D721Med (cell line): ENCODE data around the gene GAPDH.

Source experiments
- DNase-seq: peaks from one replicate; pipeline ENCODE4 v3.0.0; 2011; ENCODE audit warnings: low spot score; ENCODE audit not compliant: insufficient read length
- FAIRE-seq: peaks from 2 replicates; lab custom pipeline; 2011; peaks lifted over from hg19 to GRCh38; lab: Jason Lieb, UNC
- CTCF ChIP-seq: IDR thresholded peaks from 2 replicates; pipeline ENCODE4 v1.5.1; 2012; ENCODE audit warnings: mild to moderate bottlenecking, control low read depth; ENCODE audit not compliant: insufficient read depth; ENCODE audit errors: missing control alignments

Gene GAPDH

GRCh38 chr12:6547987-6548386, 13.7 kb downstream of the GAPDH start:
- no peak for TF ChIP-seq CTCF
- FAIRE-seq, result no peak
- no peak for DNase-seq

- FAIRE-seq, result no peak
- no peak for TF ChIP-seq CTCF
- no peak for DNase-seq
These were observed 14.2 kb downstream of the GAPDH start for GRCh38 chr12:6548556-6548955.

GRCh38 chr12:6548966-6549683, 14.8 kb downstream of the GAPDH start:
- FAIRE-seq (no peak), DNase-seq (no peak)
- TF ChIP-seq CTCF, result no peak

- no peak for DNase-seq
- TF ChIP-seq CTCF, result no peak
- FAIRE-seq, result no peak
These were observed 15.4 kb downstream of the GAPDH start for GRCh38 chr12:6549684-6550151.

GRCh38 chr12:6550294-6551062, 16.2 kb downstream of the GAPDH start:
- TF ChIP-seq CTCF, result no peak
- FAIRE-seq, result no peak
- DNase-seq, result no peak

GRCh38 chr12:6551063-6551461, 16.7 kb downstream of the GAPDH start:
- FAIRE-seq (no peak), DNase-seq (no peak)
- no peak for TF ChIP-seq CTCF
